WI38 (cell line): ENCODE data around the gene CDK6.

ENCODE experiments used
- H3K4me3 ChIP-seq: 2 replicates; pipeline ENCODE4 v1.5.1; 2011; ENCODE audit warnings: low read depth, mild to moderate bottlenecking, control low read depth, low read length
- CTCF ChIP-seq: IDR thresholded peaks from 2 replicates; pipeline ENCODE4 v1.5.1; 2012; ENCODE audit warnings: low read depth, mild to moderate bottlenecking, control low read depth, low read length

The CDK6 gene

GRCh38 chr7:92667816-92668535 is 168.4 kb downstream of the CDK6 start:
- no peak for TF ChIP-seq CTCF
- no peak overlapping the region for H3K4me3 ChIP-seq

GRCh38 chr7:92665926-92666325 is 170.4 kb downstream of the CDK6 start:
- no peak for TF ChIP-seq CTCF
- no peak overlapping the region for H3K4me3 ChIP-seq

- no peak for TF ChIP-seq CTCF
- no peak overlapping the region for H3K4me3 ChIP-seq
Observed at GRCh38 chr7:92661651-92662050, 174.7 kb downstream of the CDK6 start.

GRCh38 chr7:92658671-92659070 is 177.7 kb downstream of the CDK6 start:
- no peak overlapping the region for H3K4me3 ChIP-seq
- TF ChIP-seq CTCF: no peak

- TF ChIP-seq CTCF: no peak
- no peak overlapping the region for H3K4me3 ChIP-seq
Observed at GRCh38 chr7:92657391-92657790, 179.0 kb downstream of the CDK6 start.

GRCh38 chr7:92656121-92656520 is 180.3 kb downstream of the CDK6 start:
- no peak for TF ChIP-seq CTCF

GRCh38 chr7:92655346-92655884 is 181.0 kb downstream of the CDK6 start:
- no peak overlapping the region for H3K4me3 ChIP-seq
- no peak for TF ChIP-seq CTCF

More at GRCh38 chr7:92656121-92656520, 180.3 kb downstream of the CDK6 start:
- H3K4me3 ChIP-seq: no peak overlapping the region
